ENCODE measurements around the gene ZNF22. TPM values are rescaled to one million over a fixed set of nuclear protein-coding genes. Genes with fewer than 3 reads are reported as not detected.

ZNF22 gene
- total RNA-seq, 1 donor from 2014 or later, result 81.0 TPM

- no peak for DNase-seq (ENCODE audit: low spot score)
- Mint-ChIP-seq H3K9me3 (no peaks in the 10 kb centered on the region), H3K27ac (peak overlapping the region; percentile 63), H3K36me3 (peaks cover 2% of the 10 kb centered on the region), H3K4me1 (peaks cover 41% of the 10 kb centered on the region), H3K27me3 (ENCODE audit: insufficient read depth, low read depth) (peaks cover 8% of the 10 kb centered on the region), H3K4me3 (no peak overlapping the region)
- Histone ChIP-seq H3K9ac (no peak overlapping the region), H3K27ac (no peak overlapping the region), H3K4me2 (no peak overlapping the region), H3K36me3 (no peaks in the 10 kb centered on the region), H3F3A (ENCODE audit: low read depth) (no peaks in the 10 kb centered on the region), H2AFZ (replicated peaks) (no peak overlapping the region), H3K4me3 (no peak overlapping the region), H4K20me1 (ENCODE audit: low read depth) (no peaks in the 10 kb centered on the region), H3K79me2 (ENCODE audit: low read depth) (no peaks in the 10 kb centered on the region), H3K9me3 (ENCODE audit: low read depth) (no peaks in the 10 kb centered on the region), H3K4me1 (peaks cover 37% of the 10 kb centered on the region), H3K27me3 (peaks cover 4% of the 10 kb centered on the region)
- TF ChIP-seq EZH2phosphoT487 (IDR thresholded peaks at IDR 0.05) (no peak), EZH2 (IDR thresholded peaks at IDR 0.05) (no peak), CTCF (IDR thresholded peaks at IDR 0.05) (no peak)
Measured at GRCh38 chr10:44981172-44982113, 19.3 kb upstream of the ZNF22 start.

- no peaks in the 10 kb centered on the region for H3K36me3 ChIP-seq
- peaks cover 8% of the 10 kb centered on the region for H3K27me3 Mint-ChIP-seq (ENCODE audit: insufficient read depth, low read depth)
- no peak overlapping the region for H3K4me3 ChIP-seq
- H3K79me2 ChIP-seq (ENCODE audit: low read depth), result no peaks in the 10 kb centered on the region
- TF ChIP-seq CTCF (IDR thresholded peaks at IDR 0.05) (no peak), EZH2phosphoT487 (IDR thresholded peaks at IDR 0.05) (no peak), EZH2 (IDR thresholded peaks at IDR 0.05) (no peak)
- H3K27me3 ChIP-seq, result peaks cover 1% of the 10 kb centered on the region
- H3K4me2 ChIP-seq, result no peak overlapping the region
- H3K9ac ChIP-seq, result no peak overlapping the region
- H3K27ac Mint-ChIP-seq, result no peak overlapping the region
- H3K27ac ChIP-seq, result no peak overlapping the region
- no peak for DNase-seq (ENCODE audit: low spot score)
- H3K4me3 Mint-ChIP-seq, result no peak overlapping the region
- peaks cover 2% of the 10 kb centered on the region for H3K36me3 Mint-ChIP-seq
- no peaks in the 10 kb centered on the region for H3F3A ChIP-seq (ENCODE audit: low read depth)
- H2AFZ ChIP-seq (replicated peaks), result no peak overlapping the region
- peaks cover 39% of the 10 kb centered on the region for H3K4me1 Mint-ChIP-seq
- H3K9me3 ChIP-seq (ENCODE audit: low read depth), result no peaks in the 10 kb centered on the region
- H3K4me1 ChIP-seq, result peaks cover 43% of the 10 kb centered on the region
- no peaks in the 10 kb centered on the region for H3K9me3 Mint-ChIP-seq
- no peaks in the 10 kb centered on the region for H4K20me1 ChIP-seq (ENCODE audit: low read depth)
Measured at GRCh38 chr10:44982114-44982460, 18.6 kb upstream of the ZNF22 start.

- Histone ChIP-seq H3K9ac (no peak overlapping the region), H3K27me3 (peaks cover 5% of the 10 kb centered on the region), H3K9me3 (ENCODE audit: low read depth) (no peaks in the 10 kb centered on the region), H4K20me1 (ENCODE audit: low read depth) (no peaks in the 10 kb centered on the region), H3K79me2 (ENCODE audit: low read depth) (no peaks in the 10 kb centered on the region), H3K27ac (no peak overlapping the region), H3K4me3 (no peak overlapping the region), H3F3A (ENCODE audit: low read depth) (no peaks in the 10 kb centered on the region), H3K4me1 (peaks cover 43% of the 10 kb centered on the region), H3K36me3 (no peaks in the 10 kb centered on the region), H3K4me2 (no peak overlapping the region), H2AFZ (replicated peaks) (no peak overlapping the region)
- no peak overlapping the region for H3K4me3 Mint-ChIP-seq
- no peak overlapping the region for H3K27ac Mint-ChIP-seq
- no peak for TF ChIP-seq EZH2 (IDR thresholded peaks at IDR 0.05)
- TF ChIP-seq EZH2phosphoT487 (IDR thresholded peaks at IDR 0.05), result no peak
- no peak for TF ChIP-seq CTCF (IDR thresholded peaks at IDR 0.05)
- H3K4me1 Mint-ChIP-seq, result peaks cover 37% of the 10 kb centered on the region
- DNase-seq (ENCODE audit: low spot score), result no peak
- H3K9me3 Mint-ChIP-seq, result no peaks in the 10 kb centered on the region
- peaks cover 8% of the 10 kb centered on the region for H3K27me3 Mint-ChIP-seq (ENCODE audit: insufficient read depth, low read depth)
- H3K36me3 Mint-ChIP-seq, result peaks cover 2% of the 10 kb centered on the region
Measured at GRCh38 chr10:44982496-44982895, 18.2 kb upstream of the ZNF22 start.
